SK-N-SH (cell line): Measurements from ENCODE around the gene SFSWAP.

Experiments used
- CHD2 ChIP-seq: fragments of 150-350 bp; IDR thresholded peaks from 2 replicates; pipeline ENCODE4 v1.6.1; 2018; ENCODE audit warnings: low read length; ENCODE audit not compliant: partially characterized antibody
- EP300 ChIP-seq, 2 experiments: IDR thresholded peaks; 2 replicates each; pipeline versions ENCODE4 v1.4.0 to v1.6.1; 2012; ENCODE audit warnings: borderline replicate concordance in 1 of 2, low read depth in 1 of 2, low read length in 1 of 2
- GABPA ChIP-seq: IDR thresholded peaks from 2 replicates; pipeline ENCODE4 v1.4.0; 2012; ENCODE audit warnings: low read depth, mild to moderate bottlenecking
- POLR2AphosphoS5 ChIP-seq: IDR thresholded peaks from 2 replicates; pipeline ENCODE4 v1.6.1; 2012; ENCODE audit warnings: low read depth, low read length
- RAD21 ChIP-seq: IDR thresholded peaks from 2 replicates; pipeline ENCODE4 v1.6.1; 2012; ENCODE audit warnings: mild to moderate bottlenecking, low read length
- RXRA ChIP-seq: IDR thresholded peaks from 2 replicates; pipeline ENCODE4 v1.4.0; 2012; ENCODE audit warnings: low read depth, mild to moderate bottlenecking, borderline replicate concordance
- TAF1 ChIP-seq: IDR thresholded peaks from 2 replicates; pipeline ENCODE4 v1.6.1; 2012; ENCODE audit warnings: low read depth, mild to moderate bottlenecking, low read length, moderate library complexity, borderline replicate concordance
- YY1 ChIP-seq: IDR thresholded peaks from 2 replicates; pipeline ENCODE4 v1.4.0; 2012; ENCODE audit warnings: low read depth, mild to moderate bottlenecking
- TF ChIP-seq, protein P1 (sequence below): IDR thresholded peaks from 2 replicates; pipeline ENCODE4 v1.6.1; 2012; ENCODE audit warnings: mild to moderate bottlenecking, low read depth, low read length, moderate library complexity
- TF ChIP-seq, protein P2 (sequence below): fragments of 200-600 bp; sonication (generic); IDR thresholded peaks from 2 replicates; pipeline ENCODE4 v1.6.1; 2017; ENCODE audit warnings: antibody characterized with exemption, mild to moderate bottlenecking, moderate library complexity
- TF ChIP-seq, protein P3 (sequence below): fragments of 150-350 bp; IDR thresholded peaks from 2 replicates; pipeline ENCODE4 v1.6.1; 2017; ENCODE audit warnings: antibody characterized with exemption, low read length, low read depth, borderline replicate concordance
- TF ChIP-seq, protein P4 (sequence below): IDR thresholded peaks from 2 replicates; pipeline ENCODE4 v1.4.0; 2012; ENCODE audit warnings: low read depth

DNA sequence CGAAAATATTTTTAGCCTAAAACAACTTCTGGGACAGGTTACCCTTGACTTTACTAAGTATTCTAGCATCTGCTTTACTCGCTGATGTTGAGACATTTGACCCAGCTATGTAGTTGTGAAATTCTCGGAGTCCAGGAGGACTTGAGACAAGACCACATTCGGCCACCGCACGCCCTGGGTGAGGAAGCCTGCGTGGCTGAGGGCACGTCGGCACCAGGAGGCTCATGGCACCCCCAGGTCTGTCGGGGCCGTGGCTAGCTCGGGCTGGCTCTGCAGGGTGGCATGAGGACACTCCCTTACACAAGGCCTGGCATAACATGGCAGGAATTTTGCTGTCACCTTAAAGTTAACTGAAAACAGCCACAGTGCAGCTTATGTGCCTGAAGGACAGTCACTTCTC, 59.2 kb downstream of the SFSWAP start:
- no peak for TF ChIP-seq RXRA
- no peak for TF ChIP-seq EP300 (IDR thresholded peaks at IDR 0.05; ENCODE audit: borderline replicate concordance in 1 of 2, low read depth in 1 of 2, low read length in 1 of 2)
- TF ChIP-seq POLR2AphosphoS5 = no peak
- TF ChIP-seq, protein P1, sequence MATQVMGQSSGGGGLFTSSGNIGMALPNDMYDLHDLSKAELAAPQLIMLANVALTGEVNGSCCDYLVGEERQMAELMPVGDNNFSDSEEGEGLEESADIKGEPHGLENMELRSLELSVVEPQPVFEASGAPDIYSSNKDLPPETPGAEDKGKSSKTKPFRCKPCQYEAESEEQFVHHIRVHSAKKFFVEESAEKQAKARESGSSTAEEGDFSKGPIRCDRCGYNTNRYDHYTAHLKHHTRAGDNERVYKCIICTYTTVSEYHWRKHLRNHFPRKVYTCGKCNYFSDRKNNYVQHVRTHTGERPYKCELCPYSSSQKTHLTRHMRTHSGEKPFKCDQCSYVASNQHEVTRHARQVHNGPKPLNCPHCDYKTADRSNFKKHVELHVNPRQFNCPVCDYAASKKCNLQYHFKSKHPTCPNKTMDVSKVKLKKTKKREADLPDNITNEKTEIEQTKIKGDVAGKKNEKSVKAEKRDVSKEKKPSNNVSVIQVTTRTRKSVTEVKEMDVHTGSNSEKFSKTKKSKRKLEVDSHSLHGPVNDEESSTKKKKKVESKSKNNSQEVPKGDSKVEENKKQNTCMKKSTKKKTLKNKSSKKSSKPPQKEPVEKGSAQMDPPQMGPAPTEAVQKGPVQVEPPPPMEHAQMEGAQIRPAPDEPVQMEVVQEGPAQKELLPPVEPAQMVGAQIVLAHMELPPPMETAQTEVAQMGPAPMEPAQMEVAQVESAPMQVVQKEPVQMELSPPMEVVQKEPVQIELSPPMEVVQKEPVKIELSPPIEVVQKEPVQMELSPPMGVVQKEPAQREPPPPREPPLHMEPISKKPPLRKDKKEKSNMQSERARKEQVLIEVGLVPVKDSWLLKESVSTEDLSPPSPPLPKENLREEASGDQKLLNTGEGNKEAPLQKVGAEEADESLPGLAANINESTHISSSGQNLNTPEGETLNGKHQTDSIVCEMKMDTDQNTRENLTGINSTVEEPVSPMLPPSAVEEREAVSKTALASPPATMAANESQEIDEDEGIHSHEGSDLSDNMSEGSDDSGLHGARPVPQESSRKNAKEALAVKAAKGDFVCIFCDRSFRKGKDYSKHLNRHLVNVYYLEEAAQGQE = no peak
- TF ChIP-seq, protein P2, sequence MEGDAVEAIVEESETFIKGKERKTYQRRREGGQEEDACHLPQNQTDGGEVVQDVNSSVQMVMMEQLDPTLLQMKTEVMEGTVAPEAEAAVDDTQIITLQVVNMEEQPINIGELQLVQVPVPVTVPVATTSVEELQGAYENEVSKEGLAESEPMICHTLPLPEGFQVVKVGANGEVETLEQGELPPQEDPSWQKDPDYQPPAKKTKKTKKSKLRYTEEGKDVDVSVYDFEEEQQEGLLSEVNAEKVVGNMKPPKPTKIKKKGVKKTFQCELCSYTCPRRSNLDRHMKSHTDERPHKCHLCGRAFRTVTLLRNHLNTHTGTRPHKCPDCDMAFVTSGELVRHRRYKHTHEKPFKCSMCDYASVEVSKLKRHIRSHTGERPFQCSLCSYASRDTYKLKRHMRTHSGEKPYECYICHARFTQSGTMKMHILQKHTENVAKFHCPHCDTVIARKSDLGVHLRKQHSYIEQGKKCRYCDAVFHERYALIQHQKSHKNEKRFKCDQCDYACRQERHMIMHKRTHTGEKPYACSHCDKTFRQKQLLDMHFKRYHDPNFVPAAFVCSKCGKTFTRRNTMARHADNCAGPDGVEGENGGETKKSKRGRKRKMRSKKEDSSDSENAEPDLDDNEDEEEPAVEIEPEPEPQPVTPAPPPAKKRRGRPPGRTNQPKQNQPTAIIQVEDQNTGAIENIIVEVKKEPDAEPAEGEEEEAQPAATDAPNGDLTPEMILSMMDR = no peak
- no peak for TF ChIP-seq GABPA
- no peak for TF ChIP-seq RAD21
- TF ChIP-seq, protein P3, sequence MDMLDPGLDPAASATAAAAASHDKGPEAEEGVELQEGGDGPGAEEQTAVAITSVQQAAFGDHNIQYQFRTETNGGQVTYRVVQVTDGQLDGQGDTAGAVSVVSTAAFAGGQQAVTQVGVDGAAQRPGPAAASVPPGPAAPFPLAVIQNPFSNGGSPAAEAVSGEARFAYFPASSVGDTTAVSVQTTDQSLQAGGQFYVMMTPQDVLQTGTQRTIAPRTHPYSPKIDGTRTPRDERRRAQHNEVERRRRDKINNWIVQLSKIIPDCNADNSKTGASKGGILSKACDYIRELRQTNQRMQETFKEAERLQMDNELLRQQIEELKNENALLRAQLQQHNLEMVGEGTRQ = no peak
- no peak for TF ChIP-seq TAF1
- TF ChIP-seq, protein P4, sequence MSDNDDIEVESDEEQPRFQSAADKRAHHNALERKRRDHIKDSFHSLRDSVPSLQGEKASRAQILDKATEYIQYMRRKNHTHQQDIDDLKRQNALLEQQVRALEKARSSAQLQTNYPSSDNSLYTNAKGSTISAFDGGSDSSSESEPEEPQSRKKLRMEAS = no peak
- no peak for TF ChIP-seq YY1
- TF ChIP-seq CHD2 = no peak
